ENCODE results near the gene SCP2.
A peak's percentile ranks its signal among the peaks of the same experiment; 100 is the strongest.

Gene SCP2

DNA sequence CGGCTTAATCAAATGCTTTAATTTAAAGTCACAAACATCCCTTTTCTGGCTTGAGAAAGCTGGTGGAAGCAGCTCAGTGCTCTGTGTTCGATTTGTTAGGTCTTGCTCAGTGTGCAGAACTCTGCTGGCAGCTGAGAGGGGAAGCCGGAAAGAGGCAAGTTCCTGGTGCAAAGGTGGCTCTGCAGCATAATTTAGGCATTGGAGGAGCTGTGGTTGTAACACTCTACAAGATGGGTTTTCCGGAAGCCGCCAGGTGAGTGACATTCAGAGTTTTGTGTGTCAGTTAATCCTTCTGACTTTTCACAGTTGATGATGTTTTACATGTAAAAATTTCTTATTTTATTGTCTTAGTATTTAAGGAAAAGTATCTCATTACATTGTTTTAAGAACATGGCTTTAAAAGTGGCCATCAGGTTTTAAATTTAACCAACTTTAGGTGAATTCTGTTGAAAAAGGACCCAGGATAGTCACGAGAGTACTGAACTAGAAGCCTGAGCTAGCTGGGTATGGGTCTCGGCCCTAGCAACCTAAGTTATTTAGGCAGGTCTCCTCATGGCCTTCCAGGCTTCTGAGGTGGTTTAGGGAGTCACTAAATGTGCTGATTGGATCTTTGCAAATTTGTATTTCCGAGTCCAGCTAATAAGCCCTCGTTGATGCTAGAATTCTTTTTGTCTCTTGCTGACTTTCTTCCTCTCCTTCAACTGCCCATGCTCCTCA, 87.9 kb downstream of the SCP2 start (continued):
- TF ChIP-seq ZBTB48 (tag by site-specific recombination; IDR thresholded peaks at IDR 0.05) (0 out of 2 replicates have a peak, but pooled peaks have one; percentile 43), ZNF302 (tag by site-specific recombination; IDR thresholded peaks at IDR 0.05; ENCODE audit: low read depth) (no peak), ZNF324 (tag by site-specific recombination; IDR thresholded peaks at IDR 0.05) (peak; percentile 35; the same call in 1 of the 2 replicates), ZIC2 (tag by site-specific recombination; IDR thresholded peaks at IDR 0.05) (no peak), ZNF391 (tag by site-specific recombination; IDR thresholded peaks at IDR 0.05; ENCODE audit: borderline replicate concordance, low read depth) (no peak), KLF16 (tag by site-specific recombination; IDR thresholded peaks at IDR 0.05) (no peak), ZNF239 (tag by site-specific recombination; IDR thresholded peaks at IDR 0.05) (no peak), ZNF174 (tag by site-specific recombination; IDR thresholded peaks at IDR 0.05) (no peak), ZNF169 (tag by site-specific recombination; IDR thresholded peaks at IDR 0.05) (no peak), IKZF3 (tag by site-specific recombination; IDR thresholded peaks at IDR 0.05) (no peak)
- TF ChIP-seq, protein P1, sequence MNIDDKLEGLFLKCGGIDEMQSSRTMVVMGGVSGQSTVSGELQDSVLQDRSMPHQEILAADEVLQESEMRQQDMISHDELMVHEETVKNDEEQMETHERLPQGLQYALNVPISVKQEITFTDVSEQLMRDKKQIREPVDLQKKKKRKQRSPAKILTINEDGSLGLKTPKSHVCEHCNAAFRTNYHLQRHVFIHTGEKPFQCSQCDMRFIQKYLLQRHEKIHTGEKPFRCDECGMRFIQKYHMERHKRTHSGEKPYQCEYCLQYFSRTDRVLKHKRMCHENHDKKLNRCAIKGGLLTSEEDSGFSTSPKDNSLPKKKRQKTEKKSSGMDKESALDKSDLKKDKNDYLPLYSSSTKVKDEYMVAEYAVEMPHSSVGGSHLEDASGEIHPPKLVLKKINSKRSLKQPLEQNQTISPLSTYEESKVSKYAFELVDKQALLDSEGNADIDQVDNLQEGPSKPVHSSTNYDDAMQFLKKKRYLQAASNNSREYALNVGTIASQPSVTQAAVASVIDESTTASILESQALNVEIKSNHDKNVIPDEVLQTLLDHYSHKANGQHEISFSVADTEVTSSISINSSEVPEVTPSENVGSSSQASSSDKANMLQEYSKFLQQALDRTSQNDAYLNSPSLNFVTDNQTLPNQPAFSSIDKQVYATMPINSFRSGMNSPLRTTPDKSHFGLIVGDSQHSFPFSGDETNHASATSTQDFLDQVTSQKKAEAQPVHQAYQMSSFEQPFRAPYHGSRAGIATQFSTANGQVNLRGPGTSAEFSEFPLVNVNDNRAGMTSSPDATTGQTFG (tag by site-specific recombination; IDR thresholded peaks at IDR 0.05; ENCODE audit: borderline replicate concordance) = no peak
- TF ChIP-seq, protein P2, sequence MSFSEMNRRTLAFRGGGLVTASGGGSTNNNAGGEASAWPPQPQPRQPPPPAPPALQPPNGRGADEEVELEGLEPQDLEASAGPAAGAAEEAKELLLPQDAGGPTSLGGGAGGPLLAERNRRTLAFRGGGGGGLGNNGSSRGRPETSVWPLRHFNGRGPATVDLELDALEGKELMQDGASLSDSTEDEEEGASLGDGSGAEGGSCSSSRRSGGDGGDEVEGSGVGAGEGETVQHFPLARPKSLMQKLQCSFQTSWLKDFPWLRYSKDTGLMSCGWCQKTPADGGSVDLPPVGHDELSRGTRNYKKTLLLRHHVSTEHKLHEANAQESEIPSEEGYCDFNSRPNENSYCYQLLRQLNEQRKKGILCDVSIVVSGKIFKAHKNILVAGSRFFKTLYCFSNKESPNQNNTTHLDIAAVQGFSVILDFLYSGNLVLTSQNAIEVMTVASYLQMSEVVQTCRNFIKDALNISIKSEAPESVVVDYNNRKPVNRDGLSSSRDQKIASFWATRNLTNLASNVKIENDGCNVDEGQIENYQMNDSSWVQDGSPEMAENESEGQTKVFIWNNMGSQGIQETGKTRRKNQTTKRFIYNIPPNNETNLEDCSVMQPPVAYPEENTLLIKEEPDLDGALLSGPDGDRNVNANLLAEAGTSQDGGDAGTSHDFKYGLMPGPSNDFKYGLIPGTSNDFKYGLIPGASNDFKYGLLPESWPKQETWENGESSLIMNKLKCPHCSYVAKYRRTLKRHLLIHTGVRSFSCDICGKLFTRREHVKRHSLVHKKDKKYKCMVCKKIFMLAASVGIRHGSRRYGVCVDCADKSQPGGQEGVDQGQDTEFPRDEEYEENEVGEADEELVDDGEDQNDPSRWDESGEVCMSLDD (tag by site-specific recombination; IDR thresholded peaks at IDR 0.05) = no peak
- TF ChIP-seq, protein P3, sequence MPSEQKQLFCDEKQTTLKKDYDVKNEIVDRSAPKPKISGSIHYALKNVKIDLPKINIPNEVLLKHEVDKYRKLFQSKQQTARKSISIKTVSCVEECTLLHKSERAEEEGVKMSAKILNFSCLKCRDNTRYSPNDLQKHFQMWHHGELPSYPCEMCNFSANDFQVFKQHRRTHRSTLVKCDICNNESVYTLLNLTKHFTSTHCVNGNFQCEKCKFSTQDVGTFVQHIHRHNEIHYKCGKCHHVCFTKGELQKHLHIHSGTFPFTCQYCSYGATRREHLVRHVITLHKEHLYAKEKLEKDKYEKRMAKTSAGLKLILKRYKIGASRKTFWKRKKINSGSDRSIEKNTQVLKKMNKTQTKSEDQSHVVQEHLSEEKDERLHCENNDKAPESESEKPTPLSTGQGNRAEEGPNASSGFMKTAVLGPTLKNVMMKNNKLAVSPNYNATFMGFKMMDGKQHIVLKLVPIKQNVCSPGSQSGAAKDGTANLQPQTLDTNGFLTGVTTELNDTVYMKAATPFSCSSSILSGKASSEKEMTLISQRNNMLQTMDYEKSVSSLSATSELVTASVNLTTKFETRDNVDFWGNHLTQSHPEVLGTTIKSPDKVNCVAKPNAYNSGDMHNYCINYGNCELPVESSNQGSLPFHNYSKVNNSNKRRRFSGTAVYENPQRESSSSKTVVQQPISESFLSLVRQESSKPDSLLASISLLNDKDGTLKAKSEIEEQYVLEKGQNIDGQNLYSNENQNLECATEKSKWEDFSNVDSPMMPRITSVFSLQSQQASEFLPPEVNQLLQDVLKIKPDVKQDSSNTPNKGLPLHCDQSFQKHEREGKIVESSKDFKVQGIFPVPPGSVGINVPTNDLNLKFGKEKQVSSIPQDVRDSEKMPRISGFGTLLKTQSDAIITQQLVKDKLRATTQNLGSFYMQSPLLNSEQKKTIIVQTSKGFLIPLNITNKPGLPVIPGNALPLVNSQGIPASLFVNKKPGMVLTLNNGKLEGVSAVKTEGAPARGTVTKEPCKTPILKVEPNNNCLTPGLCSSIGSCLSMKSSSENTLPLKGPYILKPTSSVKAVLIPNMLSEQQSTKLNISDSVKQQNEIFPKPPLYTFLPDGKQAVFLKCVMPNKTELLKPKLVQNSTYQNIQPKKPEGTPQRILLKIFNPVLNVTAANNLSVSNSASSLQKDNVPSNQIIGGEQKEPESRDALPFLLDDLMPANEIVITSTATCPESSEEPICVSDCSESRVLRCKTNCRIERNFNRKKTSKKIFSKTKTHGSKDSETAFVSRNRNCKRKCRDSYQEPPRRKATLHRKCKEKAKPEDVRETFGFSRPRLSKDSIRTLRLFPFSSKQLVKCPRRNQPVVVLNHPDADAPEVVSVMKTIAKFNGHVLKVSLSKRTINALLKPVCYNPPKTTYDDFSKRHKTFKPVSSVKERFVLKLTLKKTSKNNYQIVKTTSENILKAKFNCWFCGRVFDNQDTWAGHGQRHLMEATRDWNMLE (tag by site-specific recombination; conservative IDR thresholded peaks at IDR 0.05; ENCODE audit: low read depth) = peak; percentile 95
- TF ChIP-seq, protein P4, sequence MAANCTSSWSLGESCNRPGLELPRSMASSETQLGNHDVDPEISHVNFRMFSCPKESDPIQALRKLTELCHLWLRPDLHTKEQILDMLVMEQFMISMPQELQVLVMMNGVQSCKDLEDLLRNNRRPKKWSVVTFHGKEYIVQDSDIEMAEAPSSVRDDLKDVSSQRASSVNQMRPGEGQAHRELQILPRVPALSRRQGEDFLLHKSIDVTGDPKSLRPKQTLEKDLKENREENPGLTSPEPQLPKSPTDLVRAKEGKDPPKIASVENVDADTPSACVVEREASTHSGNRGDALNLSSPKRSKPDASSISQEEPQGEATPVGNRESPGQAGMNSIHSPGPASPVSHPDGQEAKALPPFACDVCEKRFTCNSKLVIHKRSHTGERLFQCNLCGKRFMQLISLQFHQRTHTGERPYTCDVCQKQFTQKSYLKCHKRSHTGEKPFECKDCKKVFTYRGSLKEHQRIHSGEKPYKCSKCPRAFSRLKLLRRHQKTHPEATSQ (tag by site-specific recombination; IDR thresholded peaks at IDR 0.05) = no peak
- TF ChIP-seq, protein P5, sequence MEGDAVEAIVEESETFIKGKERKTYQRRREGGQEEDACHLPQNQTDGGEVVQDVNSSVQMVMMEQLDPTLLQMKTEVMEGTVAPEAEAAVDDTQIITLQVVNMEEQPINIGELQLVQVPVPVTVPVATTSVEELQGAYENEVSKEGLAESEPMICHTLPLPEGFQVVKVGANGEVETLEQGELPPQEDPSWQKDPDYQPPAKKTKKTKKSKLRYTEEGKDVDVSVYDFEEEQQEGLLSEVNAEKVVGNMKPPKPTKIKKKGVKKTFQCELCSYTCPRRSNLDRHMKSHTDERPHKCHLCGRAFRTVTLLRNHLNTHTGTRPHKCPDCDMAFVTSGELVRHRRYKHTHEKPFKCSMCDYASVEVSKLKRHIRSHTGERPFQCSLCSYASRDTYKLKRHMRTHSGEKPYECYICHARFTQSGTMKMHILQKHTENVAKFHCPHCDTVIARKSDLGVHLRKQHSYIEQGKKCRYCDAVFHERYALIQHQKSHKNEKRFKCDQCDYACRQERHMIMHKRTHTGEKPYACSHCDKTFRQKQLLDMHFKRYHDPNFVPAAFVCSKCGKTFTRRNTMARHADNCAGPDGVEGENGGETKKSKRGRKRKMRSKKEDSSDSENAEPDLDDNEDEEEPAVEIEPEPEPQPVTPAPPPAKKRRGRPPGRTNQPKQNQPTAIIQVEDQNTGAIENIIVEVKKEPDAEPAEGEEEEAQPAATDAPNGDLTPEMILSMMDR (tag by site-specific recombination; IDR thresholded peaks at IDR 0.05) = no peak
- TF ChIP-seq, protein P6, sequence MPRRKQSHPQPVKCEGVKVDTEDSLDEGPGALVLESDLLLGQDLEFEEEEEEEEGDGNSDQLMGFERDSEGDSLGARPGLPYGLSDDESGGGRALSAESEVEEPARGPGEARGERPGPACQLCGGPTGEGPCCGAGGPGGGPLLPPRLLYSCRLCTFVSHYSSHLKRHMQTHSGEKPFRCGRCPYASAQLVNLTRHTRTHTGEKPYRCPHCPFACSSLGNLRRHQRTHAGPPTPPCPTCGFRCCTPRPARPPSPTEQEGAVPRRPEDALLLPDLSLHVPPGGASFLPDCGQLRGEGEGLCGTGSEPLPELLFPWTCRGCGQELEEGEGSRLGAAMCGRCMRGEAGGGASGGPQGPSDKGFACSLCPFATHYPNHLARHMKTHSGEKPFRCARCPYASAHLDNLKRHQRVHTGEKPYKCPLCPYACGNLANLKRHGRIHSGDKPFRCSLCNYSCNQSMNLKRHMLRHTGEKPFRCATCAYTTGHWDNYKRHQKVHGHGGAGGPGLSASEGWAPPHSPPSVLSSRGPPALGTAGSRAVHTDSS (tag by site-specific recombination; IDR thresholded peaks at IDR 0.05) = no peak
- TF ChIP-seq, protein P7, sequence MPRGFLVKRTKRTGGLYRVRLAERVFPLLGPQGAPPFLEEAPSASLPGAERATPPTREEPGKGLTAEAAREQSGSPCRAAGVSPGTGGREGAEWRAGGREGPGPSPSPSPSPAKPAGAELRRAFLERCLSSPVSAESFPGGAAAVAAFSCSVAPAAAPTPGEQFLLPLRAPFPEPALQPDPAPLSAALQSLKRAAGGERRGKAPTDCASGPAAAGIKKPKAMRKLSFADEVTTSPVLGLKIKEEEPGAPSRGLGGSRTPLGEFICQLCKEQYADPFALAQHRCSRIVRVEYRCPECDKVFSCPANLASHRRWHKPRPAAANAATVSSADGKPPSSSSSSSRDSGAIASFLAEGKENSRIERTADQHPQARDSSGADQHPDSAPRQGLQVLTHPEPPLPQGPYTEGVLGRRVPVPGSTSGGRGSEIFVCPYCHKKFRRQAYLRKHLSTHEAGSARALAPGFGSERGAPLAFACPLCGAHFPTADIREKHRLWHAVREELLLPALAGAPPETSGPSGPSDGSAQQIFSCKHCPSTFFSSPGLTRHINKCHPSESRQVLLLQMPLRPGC (tag by site-specific recombination; IDR thresholded peaks at IDR 0.05) = no peak
